OCI-LY7 (cell line): ENCODE results near the gene RASL11A.

ENCODE experiments used
- CTCF ChIP-seq: fragments of 200-600 bp; sonication (generic); conservative IDR thresholded peaks from 2 replicates; pipeline ENCODE4 v1.5.1; 2014; ENCODE audit warnings: mild to moderate bottlenecking, antibody characterized with exemption, low read length, moderate library complexity, mixed read lengths
- EZH2phosphoT487 ChIP-seq: fragments of 200-600 bp; sonication (generic); IDR thresholded peaks from 2 replicates; pipeline ENCODE4 v1.6.1; 2018; ENCODE audit warnings: low read depth, borderline replicate concordance, mild to moderate bottlenecking, mixed run types, antibody characterized with exemption, low read length, moderate library complexity, mixed read lengths

- no peak for TF ChIP-seq CTCF
- TF ChIP-seq EZH2phosphoT487 = no peak
Measured at GRCh38 chr13:27263438-27263837, 7.2 kb upstream of the RASL11A start.
